Fibroblast of lung (primary cell): Measurements from ENCODE around the gene REC114. TPM values are rescaled to one million over a fixed set of nuclear protein-coding genes. Genes with fewer than 3 reads are reported as not detected.
"Not testable (repeated sequence)": the region's sequence is repeated elsewhere in the genome, so short reads cannot be mapped to it uniquely, and the experiment has no call there.

Experiments
- DNase-seq, 2 donors: peaks; one replicate each; pipeline versions ENCODE4 v3.0.0 to v3.0.0-alpha.2; 2010; ENCODE audit warnings: low read depth in 2 of 2
- H2AFZ ChIP-seq: 2 replicates; pipeline ENCODE4 v1.5.1; 2012; ENCODE audit warnings: low read length, control low read depth, inconsistent platforms
- H3K27ac ChIP-seq: 2 replicates; pipeline ENCODE4 v1.5.1; 2011; ENCODE audit warnings: low read length, control low read depth; ENCODE audit not compliant: insufficient read depth
- H3K27me3 ChIP-seq: 2 replicates; pipeline ENCODE4 v1.5.1; 2011; ENCODE audit warnings: mild to moderate bottlenecking, low read length; ENCODE audit not compliant: control insufficient read depth, insufficient read depth
- H3K36me3 ChIP-seq: 2 replicates; pipeline ENCODE4 v1.5.1; 2011; ENCODE audit warnings: low read length; ENCODE audit not compliant: control insufficient read depth, insufficient read depth
- H3K4me1 ChIP-seq: 2 replicates; pipeline ENCODE4 v1.5.1; 2011; ENCODE audit warnings: low read length; ENCODE audit not compliant: control insufficient read depth, insufficient read depth; ENCODE audit errors: extremely low read depth
- H3K4me2 ChIP-seq: 2 replicates; pipeline ENCODE4 v1.5.1; 2011; ENCODE audit warnings: low read length, control low read depth; ENCODE audit not compliant: insufficient read depth; ENCODE audit errors: extremely low read depth
- H3K4me3 ChIP-seq, 4 experiments: fragments of 200-600 bp in 1 of 4; sonication (generic) in 1 of 4; replicated peaks in 1 of 4; 2 replicates each; pipeline ENCODE4 v1.5.1; 2011 to 2016; ENCODE audit warnings: low read length in 4 of 4, low read depth in 3 of 4, mild to moderate bottlenecking in 3 of 4, control low read depth in 2 of 4, inconsistent platforms in 1 of 4, mixed read lengths in 1 of 4; ENCODE audit not compliant: insufficient read depth in 1 of 4; ENCODE audit errors: control extremely low read depth in 1 of 4
- H3K79me2 ChIP-seq: 2 replicates; pipeline ENCODE4 v1.5.1; 2012; ENCODE audit warnings: mild to moderate bottlenecking, low read length, inconsistent platforms; ENCODE audit not compliant: control insufficient read depth, insufficient read depth
- H3K9ac ChIP-seq: 2 replicates; pipeline ENCODE4 v1.5.1; 2011; ENCODE audit warnings: mild to moderate bottlenecking, low read length, control low read depth; ENCODE audit not compliant: insufficient read depth
- H3K9me3 ChIP-seq: 2 replicates; pipeline ENCODE4 v1.5.1; 2012; ENCODE audit warnings: low read depth, low read length; ENCODE audit not compliant: control insufficient read depth, insufficient read depth
- H4K20me1 ChIP-seq: 2 replicates; pipeline ENCODE4 v1.5.1; 2011; ENCODE audit warnings: low read length; ENCODE audit not compliant: control insufficient read depth, insufficient read depth; ENCODE audit errors: extremely low read depth
- EZH2 ChIP-seq: IDR thresholded peaks from 2 replicates; pipeline ENCODE4 v1.5.1; 2012; ENCODE audit warnings: low read length, control low read depth, mild to moderate bottlenecking; ENCODE audit errors: missing control alignments
- polyA plus RNA-seq, 2 donors: library from polyadenylated mRNA; depleted of rRNA in 1 of 2; stranded (reverse) in 1 of 2; unstranded in 1 of 2; fragments of >200 nt; gene quantifications; 2 replicates each; pipeline ENCODE4 v1.2.1, GENCODE V29; 2011 to 2012; ENCODE audit warnings: missing spikeins in 1 of 2
- total RNA-seq: library from RNA; depleted of rRNA; stranded (reverse); fragments of >200 nt; gene quantifications from 2 replicates; pipeline ENCODE4 v1.2.1, GENCODE V29; 2014
- TF ChIP-seq, protein P1 (sequence below), 2 donors: IDR thresholded peaks in 1 of 2; conservative IDR thresholded peaks in 1 of 2; 1 replicate in 1 of 2; 2 replicates in 1 of 2; pipeline ENCODE4 v1.5.1; 2011 to 2012; ENCODE audit warnings: low read length in 2 of 2, control low read depth in 1 of 2, inconsistent platforms in 1 of 2, low read depth in 1 of 2, mild to moderate bottlenecking in 1 of 2

The REC114 gene
- total and polyA plus RNA-seq, 2 donors (not counting 1 experiment from before 2014, with no cell fraction given) = not detected

DNA sequence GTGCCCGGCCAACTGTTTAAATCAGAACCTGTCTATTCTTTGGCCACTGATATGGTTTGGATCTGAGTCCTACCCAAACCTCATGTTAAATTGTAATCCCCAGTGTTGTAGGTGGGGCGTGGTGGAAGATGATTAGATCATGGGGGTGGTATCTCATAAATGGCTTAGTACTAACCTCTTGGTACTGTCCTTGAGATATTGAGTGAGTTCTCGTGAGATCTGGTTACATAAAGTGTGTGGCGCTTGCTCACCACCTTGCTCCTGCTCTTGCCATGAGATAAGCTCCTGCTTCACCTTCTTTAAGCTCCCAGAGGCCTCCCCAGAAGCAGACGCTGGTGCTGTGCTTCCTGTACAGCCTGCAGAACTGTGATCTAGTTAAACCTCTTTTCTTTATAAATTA lies 42.4 kb downstream of the REC114 start:
- Histone ChIP-seq H3K9ac (no peak overlapping the region), H3K27ac (no peak overlapping the region), H3K4me3 (no peak overlapping the region), H3K36me3 (no peaks in the 10 kb centered on the region), H2AFZ (no peak overlapping the region), H4K20me1 (no peaks in the 10 kb centered on the region), H3K27me3 (no peaks in the 10 kb centered on the region), H3K79me2 (no peaks in the 10 kb centered on the region), H3K9me3 (no peaks in the 10 kb centered on the region), H3K4me1 (no peaks in the 10 kb centered on the region), H3K4me2 (no peak overlapping the region)
- DNase-seq = no peak
- no peak for TF ChIP-seq EZH2
- TF ChIP-seq, protein P1, sequence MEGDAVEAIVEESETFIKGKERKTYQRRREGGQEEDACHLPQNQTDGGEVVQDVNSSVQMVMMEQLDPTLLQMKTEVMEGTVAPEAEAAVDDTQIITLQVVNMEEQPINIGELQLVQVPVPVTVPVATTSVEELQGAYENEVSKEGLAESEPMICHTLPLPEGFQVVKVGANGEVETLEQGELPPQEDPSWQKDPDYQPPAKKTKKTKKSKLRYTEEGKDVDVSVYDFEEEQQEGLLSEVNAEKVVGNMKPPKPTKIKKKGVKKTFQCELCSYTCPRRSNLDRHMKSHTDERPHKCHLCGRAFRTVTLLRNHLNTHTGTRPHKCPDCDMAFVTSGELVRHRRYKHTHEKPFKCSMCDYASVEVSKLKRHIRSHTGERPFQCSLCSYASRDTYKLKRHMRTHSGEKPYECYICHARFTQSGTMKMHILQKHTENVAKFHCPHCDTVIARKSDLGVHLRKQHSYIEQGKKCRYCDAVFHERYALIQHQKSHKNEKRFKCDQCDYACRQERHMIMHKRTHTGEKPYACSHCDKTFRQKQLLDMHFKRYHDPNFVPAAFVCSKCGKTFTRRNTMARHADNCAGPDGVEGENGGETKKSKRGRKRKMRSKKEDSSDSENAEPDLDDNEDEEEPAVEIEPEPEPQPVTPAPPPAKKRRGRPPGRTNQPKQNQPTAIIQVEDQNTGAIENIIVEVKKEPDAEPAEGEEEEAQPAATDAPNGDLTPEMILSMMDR (conservative IDR thresholded peaks at IDR 0.05 in 1 of 2, IDR thresholded peaks at IDR 0.05 in 1 of 2; ENCODE audit: low read depth in 1 of 2, low read length in 2 of 2) = no peak

DNA sequence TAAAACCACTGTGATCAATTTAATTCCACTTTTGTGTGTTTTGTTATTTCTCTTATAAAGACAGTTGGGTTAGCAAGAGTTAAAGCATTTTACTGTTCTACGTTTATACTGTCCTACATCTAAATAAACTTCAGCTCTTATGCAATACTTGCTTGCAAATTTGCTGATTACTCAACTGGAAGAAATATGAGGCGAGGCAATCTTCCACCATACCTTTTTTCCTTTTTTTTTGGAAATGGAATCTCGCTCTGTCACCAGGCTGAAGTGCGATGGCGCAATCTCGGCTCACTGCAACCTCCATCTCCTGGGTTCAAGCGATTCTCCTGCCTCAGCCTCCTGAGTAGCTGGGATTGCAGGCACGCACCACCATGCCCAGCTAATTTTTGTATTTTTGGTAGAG lies 42.9 kb downstream of the REC114 start:
- H2AFZ ChIP-seq, H3K4me3 ChIP-seq, H3K27ac ChIP-seq, H3K4me1 ChIP-seq, H3K79me2 ChIP-seq, H4K20me1 ChIP-seq, H3K36me3 ChIP-seq, H3K4me2 ChIP-seq, H3K27me3 ChIP-seq, H3K9me3 ChIP-seq, H3K9ac ChIP-seq: not testable (repeated sequence)
- DNase-seq = peak in 1 of 2 donors; percentile 51

DNA sequence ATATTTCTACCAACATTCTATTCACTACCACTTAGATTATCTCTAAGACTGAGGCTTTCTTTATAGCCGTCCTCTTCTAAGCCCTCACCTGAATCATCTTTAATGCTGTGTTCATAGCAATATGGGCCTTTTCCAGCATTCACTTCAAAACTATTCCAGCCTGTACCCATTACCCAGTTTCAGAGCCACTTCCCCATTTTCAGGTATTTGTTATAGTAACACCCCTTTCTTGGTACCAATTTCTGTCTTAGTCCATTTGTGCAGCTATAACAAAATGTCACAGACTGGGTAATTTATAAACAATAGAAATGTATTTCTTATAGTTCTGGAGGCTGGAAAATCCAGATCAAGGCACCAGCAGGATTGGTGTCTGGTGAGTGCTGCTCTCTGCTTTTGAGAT lies 45.7 kb downstream of the REC114 start:
- DNase-seq = no peak
- Histone ChIP-seq H3K4me3 (no peak overlapping the region), H3K9me3 (no peaks in the 10 kb centered on the region), H3K79me2 (no peaks in the 10 kb centered on the region), H2AFZ (no peak overlapping the region), H3K9ac (no peak overlapping the region), H3K4me2 (no peak overlapping the region), H3K27ac (no peak overlapping the region), H3K36me3 (no peaks in the 10 kb centered on the region), H3K4me1 (no peaks in the 10 kb centered on the region), H4K20me1 (no peaks in the 10 kb centered on the region), H3K27me3 (no peaks in the 10 kb centered on the region)
- TF ChIP-seq, protein P1 (conservative IDR thresholded peaks at IDR 0.05 in 1 of 2, IDR thresholded peaks at IDR 0.05 in 1 of 2; ENCODE audit: low read depth in 1 of 2, low read length in 2 of 2) = no peak
- no peak for TF ChIP-seq EZH2

DNA sequence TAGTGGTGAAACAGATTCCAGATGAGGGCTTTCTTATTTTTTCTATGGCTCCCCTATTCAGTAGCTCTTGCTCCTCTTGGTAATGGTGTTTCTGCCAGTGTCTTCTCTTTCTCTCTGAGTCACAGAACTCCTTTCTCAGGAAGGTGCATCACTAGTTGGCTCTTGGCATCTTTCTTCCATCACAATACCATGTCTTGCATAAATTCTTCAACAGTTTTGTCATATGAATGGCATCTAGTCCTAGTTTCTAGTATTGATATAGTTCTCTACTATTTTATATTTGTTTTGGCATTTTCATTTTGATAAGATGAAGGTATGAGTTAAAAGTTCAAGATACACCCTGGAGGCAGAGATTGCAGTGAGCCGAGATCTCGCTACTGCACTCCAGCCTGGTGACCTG lies 51.0 kb downstream of the REC114 start:
- Histone ChIP-seq H3K9me3 (no peaks in the 10 kb centered on the region), H3K4me2 (no peak overlapping the region), H2AFZ (no peak overlapping the region), H3K27ac (no peak overlapping the region), H3K36me3 (no peaks in the 10 kb centered on the region), H4K20me1 (no peaks in the 10 kb centered on the region), H3K27me3 (no peaks in the 10 kb centered on the region), H3K79me2 (no peaks in the 10 kb centered on the region), H3K9ac (no peak overlapping the region), H3K4me3 (no peak overlapping the region), H3K4me1 (no peaks in the 10 kb centered on the region)
- DNase-seq = no peak
- TF ChIP-seq, protein P1 (conservative IDR thresholded peaks at IDR 0.05 in 1 of 2, IDR thresholded peaks at IDR 0.05 in 1 of 2; ENCODE audit: low read depth in 1 of 2, low read length in 2 of 2) = no peak
- no peak for TF ChIP-seq EZH2
